VCaP (cell line): Measurements from ENCODE around the gene ZDHHC12.

ENCODE experiments used
- H3K27ac ChIP-seq: fragments of 450-650 bp; 2 replicates; pipeline ENCODE4 v1.5.1; 2017
- CTCF ChIP-seq: fragments of 450-650 bp; conservative IDR thresholded peaks from 2 replicates; pipeline ENCODE4 v1.5.1; 2017; ENCODE audit warnings: mild to moderate bottlenecking, moderate library complexity

The ZDHHC12 gene

DNA sequence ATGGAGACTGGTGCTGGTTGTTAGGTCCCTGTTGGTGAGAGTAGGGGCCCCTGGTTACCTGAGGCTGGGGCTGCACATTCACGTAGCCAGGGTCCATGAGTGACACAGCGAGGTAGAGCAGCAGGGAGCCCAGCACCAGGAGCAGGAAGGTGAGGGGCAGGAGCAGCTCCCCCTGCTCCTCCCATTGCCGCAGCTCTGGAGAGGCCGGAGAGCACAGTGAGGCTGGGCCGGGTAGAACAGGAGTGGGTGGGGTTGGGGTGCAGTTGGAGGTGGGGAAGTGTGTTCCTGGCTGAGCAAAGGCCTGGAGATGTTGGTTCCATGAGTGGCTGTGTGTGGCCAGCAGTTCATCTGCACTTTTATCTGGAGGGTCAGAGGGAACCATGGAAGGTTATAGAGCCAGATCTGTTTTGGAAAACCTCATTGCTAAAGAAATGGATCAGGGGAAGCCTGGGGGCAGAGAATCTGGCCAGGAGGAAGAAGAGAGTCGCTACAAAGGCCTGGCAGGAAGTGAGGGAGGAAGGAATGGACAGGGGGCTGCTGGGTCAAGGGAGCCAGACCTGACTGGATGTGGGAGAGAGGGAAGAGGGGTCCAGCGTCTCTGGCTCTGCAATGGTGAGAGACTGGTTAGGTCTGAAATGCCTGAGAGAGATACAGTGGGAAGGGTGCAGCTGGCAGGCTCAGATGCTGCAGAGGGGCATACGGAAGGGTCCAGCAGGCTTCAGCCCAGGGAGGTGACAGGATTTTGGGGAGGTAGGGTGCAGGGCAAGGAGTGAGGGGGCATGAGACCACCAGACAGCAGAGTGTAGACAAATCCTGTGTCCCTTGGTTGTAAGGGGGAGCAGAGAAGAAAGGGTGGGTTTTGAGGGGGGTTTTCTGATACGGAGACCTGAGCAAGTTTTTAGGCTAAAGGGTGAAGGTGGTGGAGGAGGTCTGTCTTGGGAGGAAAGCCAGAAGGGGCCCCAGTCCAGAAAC lies 1.3 kb downstream of the ZDHHC12 start:
- TF ChIP-seq CTCF, result no peak
- peak overlapping the region; percentile 77; the same call in 1 of the 2 replicates for H3K27ac ChIP-seq

DNA sequence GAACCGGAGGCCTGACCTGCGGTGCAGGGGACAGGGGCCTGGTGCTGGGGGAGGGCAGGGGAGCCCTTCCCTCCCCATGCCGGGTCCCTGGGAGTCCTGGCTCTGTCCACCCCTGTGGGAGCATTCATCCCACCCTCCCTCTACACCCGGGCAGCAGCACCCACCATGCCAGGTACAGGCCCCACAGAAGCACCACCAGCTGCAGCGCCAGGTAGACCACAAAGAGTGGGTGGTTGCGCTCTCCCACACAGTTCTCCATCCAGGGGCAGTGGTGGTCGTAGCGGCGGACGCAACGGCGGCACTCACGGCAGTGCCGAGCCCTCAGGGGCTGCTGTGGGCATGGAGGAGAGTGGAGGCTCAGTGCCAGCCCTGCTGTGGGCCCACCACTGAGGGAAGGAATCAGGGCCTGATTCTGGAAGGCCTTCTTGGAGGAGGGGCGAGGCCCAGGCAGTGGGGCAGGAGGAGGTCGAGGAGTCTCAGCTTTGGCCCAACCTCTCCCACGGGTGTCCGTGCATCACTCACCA lies 2.4 kb downstream of the ZDHHC12 start:
- no peak overlapping the region for H3K27ac ChIP-seq
- no peak for TF ChIP-seq CTCF

GRCh38 chr9:128720841-128721486 lies 3.0 kb downstream of the ZDHHC12 start:
- no peak for TF ChIP-seq CTCF
- no peak overlapping the region for H3K27ac ChIP-seq

DNA sequence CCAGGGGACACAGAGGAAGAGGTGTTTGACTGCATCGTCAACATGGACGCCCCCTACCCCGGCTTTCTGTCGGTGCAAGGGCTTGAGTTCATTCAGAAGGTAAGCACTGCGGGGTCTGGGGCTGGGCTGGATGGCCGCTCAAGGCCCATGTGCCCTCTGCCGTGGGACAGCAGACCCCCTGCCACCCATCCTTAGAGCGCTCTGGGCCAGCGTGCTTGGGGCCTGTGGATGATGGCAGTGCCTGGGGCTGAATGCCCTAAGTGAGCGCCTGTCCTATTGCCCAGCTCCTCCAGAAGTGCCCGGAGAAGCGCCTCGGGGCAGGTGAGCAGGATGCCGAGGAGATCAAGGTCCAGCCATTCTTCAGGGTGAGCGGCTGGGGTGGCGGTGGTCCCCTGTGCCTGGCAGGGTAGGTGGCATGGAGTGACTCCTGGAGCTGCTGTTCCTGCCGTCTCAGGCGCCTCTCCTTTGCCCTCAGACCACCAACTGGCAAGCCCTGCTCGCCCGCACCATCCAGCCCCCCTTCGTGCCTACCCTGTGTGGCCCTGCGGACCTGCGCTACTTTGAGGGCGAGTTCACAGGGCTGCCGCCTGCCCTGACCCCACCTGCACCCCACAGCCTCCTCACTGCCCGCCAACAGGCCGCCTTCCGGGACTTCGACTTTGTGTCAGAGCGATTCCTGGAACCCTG lies 3.9 kb downstream of the ZDHHC12 start:
- no peak overlapping the region for H3K27ac ChIP-seq
- TF ChIP-seq CTCF, result no peak

DNA sequence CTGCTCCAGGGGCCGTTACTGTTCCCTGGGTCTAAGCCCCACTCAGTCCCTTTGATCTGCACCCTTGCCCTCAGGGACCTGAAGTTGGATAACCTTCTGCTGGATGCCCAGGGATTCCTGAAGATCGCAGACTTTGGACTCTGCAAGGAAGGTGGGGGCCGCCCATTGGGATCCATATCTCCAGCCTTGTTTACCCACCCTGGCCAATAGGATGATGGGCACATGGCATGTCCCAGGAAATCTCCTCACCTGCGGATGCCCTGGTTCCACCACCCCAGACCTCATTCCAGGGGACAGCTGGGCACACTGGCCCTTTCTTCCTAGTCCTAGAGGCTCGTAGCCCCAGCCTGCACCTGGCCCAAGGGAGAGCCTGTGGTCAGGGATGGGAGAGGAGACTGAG lies 5.5 kb downstream of the ZDHHC12 start:
- no peak overlapping the region for H3K27ac ChIP-seq
- TF ChIP-seq CTCF, result no peak

- no peak overlapping the region for H3K27ac ChIP-seq
- TF ChIP-seq CTCF, result no peak
Measured at GRCh38 chr9:128718047-128718446, 5.9 kb downstream of the ZDHHC12 start.
